BLaER1 treated with 17β-estradiol and CSF1 and Interleukin-3, amounts not matched to agents 10 nM and 100 nM (cell line): ENCODE results near the gene CLEC5A.
A peak's percentile ranks its signal among the peaks of the same experiment; 100 is the strongest.
"Not testable (repeated sequence)": the region's sequence is repeated elsewhere in the genome, so short reads cannot be mapped to it uniquely, and the experiment has no call there.

Experiments
- H3K27ac ChIP-seq, 11 experiments: shearing (Covaris generic); formaldehyde crosslinking; 2 replicates each; pipeline ENCODE4 v1.8.1; 2022
- H3K27me3 ChIP-seq, 11 experiments: shearing (Covaris generic); formaldehyde crosslinking; 2 replicates each; pipeline ENCODE4 v1.8.1; 2022
- H3K36me3 ChIP-seq, 11 experiments: shearing (Covaris generic); formaldehyde crosslinking; 2 replicates each; pipeline ENCODE4 v1.8.1; 2022
- H3K4me1 ChIP-seq, 10 experiments: shearing (Covaris generic); formaldehyde crosslinking; 2 replicates each; pipeline ENCODE4 v1.8.1; 2022
- H3K4me2 ChIP-seq, 11 experiments: shearing (Covaris generic); formaldehyde crosslinking; 2 replicates each; pipeline ENCODE4 v1.8.1; 2022
- H3K4me3 ChIP-seq, 10 experiments: shearing (Covaris generic); formaldehyde crosslinking; 2 replicates each; pipeline ENCODE4 v1.8.1; 2022
- H3K9ac ChIP-seq, 11 experiments: shearing (Covaris generic); formaldehyde crosslinking; 2 replicates each; pipeline ENCODE4 v1.8.1; 2022
- H3K9me3 ChIP-seq, 11 experiments: shearing (Covaris generic); formaldehyde crosslinking; replicated peaks in 1 of 11; 2 replicates each; pipeline ENCODE4 v1.8.1; 2022
- H4K20me1 ChIP-seq, 11 experiments: shearing (Covaris generic); formaldehyde crosslinking; 2 replicates each; pipeline ENCODE4 v1.8.1; 2022
- Cebpa-rat ChIP-seq, 11 experiments: shearing (Covaris generic); IDR thresholded peaks; 2 replicates each; pipeline ENCODE4 v1.8.1; 2022

CLEC5A gene

GRCh38 chr7:141946796-141947195 is at the start of gene CLEC5A:
Gene CLEC5A (minus strand): TSS chr7:141946974. CDS start chr7:141946292, 682 bp downstream.
- Histone ChIP-seq H3K4me2 (peak within 1 kb of the TSS; percentile 11 to 75 (median 68); a peak in 20 of 22 replicates), H3K9me3 (peaks cover 0 to 93% (median 39%) of the 10 kb centered on the region in 11 experiments; a peak in 19 of 22 replicates), H4K20me1 (no peaks in the 10 kb centered on the region), H3K4me3 (peak within 1 kb of the TSS in 7 of 10 experiments; percentile 5 to 52 (median 44); a peak in 12 of 20 replicates), H3K27me3 (no peaks in the 10 kb centered on the region), H3K36me3 (peaks cover 0 to 20% (median 0%) of the 10 kb centered on the region in 11 experiments; a peak in 8 of 22 replicates), H3K9ac (peak within 1 kb of the TSS; percentile 33 to 79 (median 67); a peak in 20 of 22 replicates), H3K4me1 (peaks cover 8 to 94% (median 67%) of the 10 kb centered on the region in 10 experiments; a peak in 19 of 20 replicates), H3K27ac (peak within 1 kb of the TSS; percentile 76 to 98 (median 85))
- TF ChIP-seq Cebpa-rat (IDR thresholded peaks at IDR 0.05): no peak

DNA sequence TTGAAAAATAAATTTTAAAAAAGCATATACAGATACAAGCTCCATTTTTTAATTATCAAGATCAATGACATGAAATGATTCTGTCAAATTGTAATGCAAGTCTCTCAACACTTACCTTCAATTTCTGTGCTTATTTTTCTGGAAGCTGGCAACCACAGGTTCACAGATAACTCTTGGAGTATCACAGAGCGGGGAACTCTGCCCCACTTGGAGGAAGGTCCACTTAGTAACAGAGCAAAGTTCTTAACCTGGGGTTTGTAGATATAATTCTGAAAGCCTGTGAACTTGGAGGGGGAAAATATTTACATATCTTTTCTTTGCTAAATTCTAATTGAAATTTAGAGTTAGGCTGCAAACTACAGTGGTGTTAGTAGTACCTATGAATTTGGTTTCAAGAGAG is 46.6 kb upstream of the CLEC5A start:
- Histone ChIP-seq H3K27ac (no peak overlapping the region), H3K9me3 (peaks cover 0 to 11% (median 0%) of the 10 kb centered on the region in 11 experiments; a peak in 4 of 22 replicates), H3K4me3 (no peak overlapping the region), H3K27me3 (no peaks in the 10 kb centered on the region), H3K9ac (no peak overlapping the region), H3K4me1 (peaks cover 0 to 21% (median 2%) of the 10 kb centered on the region in 10 experiments; a peak in 10 of 20 replicates), H3K36me3 (no peaks in the 10 kb centered on the region), H4K20me1 (no peaks in the 10 kb centered on the region), H3K4me2 (no peak overlapping the region)
- no peak for TF ChIP-seq Cebpa-rat (IDR thresholded peaks at IDR 0.05)

DNA sequence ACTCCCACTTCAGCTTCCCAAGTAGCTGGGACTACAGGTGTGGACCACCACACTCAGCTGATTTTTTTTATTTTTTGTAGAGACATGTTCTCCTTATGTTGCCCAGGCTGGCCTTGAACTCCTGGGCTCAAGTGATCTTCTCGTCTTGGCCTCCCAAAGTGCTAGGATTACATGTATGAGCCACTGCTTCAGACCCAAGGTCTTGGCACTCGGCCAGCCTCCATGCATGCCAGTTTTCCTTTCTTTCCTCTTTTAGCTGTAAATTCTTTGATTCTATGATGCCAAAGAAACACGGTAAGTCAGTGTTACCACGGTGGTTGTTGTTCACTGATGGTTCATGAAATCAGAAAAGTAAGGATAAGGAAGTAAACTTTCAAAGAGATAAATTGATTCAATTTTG is 45.9 kb upstream of the CLEC5A start:
- no peaks in the 10 kb centered on the region for H4K20me1 ChIP-seq
- peaks cover 0 to 21% (median 2%) of the 10 kb centered on the region in 10 experiments; a peak in 10 of 20 replicates for H3K4me1 ChIP-seq
- peaks cover 0 to 5% (median 0%) of the 10 kb centered on the region in 11 experiments; a peak in 3 of 22 replicates for H3K9me3 ChIP-seq
- no peaks in the 10 kb centered on the region for H3K27me3 ChIP-seq
- H3K4me3 ChIP-seq: no peak overlapping the region
- no peaks in the 10 kb centered on the region for H3K36me3 ChIP-seq
- H3K27ac ChIP-seq: no peak overlapping the region
- H3K9ac ChIP-seq: no peak overlapping the region
- no peak for TF ChIP-seq Cebpa-rat (IDR thresholded peaks at IDR 0.05)
- peak overlapping the region in 5 of 11 experiments; percentile 1 to 76 (median 56); a peak in 7 of 22 replicates for H3K4me2 ChIP-seq

GRCh38 chr7:141992156-141992555 is 45.4 kb upstream of the CLEC5A start:
- H3K27ac ChIP-seq: no peak overlapping the region
- no peaks in the 10 kb centered on the region for H3K27me3 ChIP-seq
- peaks cover 0 to 21% (median 2%) of the 10 kb centered on the region in 10 experiments; a peak in 10 of 20 replicates for H3K4me1 ChIP-seq
- H3K4me3 ChIP-seq: no peak overlapping the region
- peak overlapping the region in 5 of 11 experiments; percentile 1 to 76 (median 56); a peak in 8 of 22 replicates for H3K4me2 ChIP-seq
- H3K36me3 ChIP-seq: no peaks in the 10 kb centered on the region
- H4K20me1 ChIP-seq: no peaks in the 10 kb centered on the region
- no peak overlapping the region for H3K9ac ChIP-seq
- no peak for TF ChIP-seq Cebpa-rat (IDR thresholded peaks at IDR 0.05)
- H3K9me3 ChIP-seq: no peaks in the 10 kb centered on the region

GRCh38 chr7:141991140-141991539 is 44.4 kb upstream of the CLEC5A start:
- H3K9ac ChIP-seq: no peak overlapping the region
- H3K27ac ChIP-seq: no peak overlapping the region
- 0 out of 22 replicates have a peak overlapping the region, but pooled peaks of 1 of the 11 experiments have one; percentile 4 for H3K4me2 ChIP-seq
- no peak for TF ChIP-seq Cebpa-rat (IDR thresholded peaks at IDR 0.05)
- H3K27me3 ChIP-seq: no peaks in the 10 kb centered on the region
- H3K36me3 ChIP-seq: no peaks in the 10 kb centered on the region
- H3K4me3 ChIP-seq: no peak overlapping the region
- H4K20me1 ChIP-seq: no peaks in the 10 kb centered on the region
- H3K9me3 ChIP-seq: peaks cover 0 to 5% (median 0%) of the 10 kb centered on the region in 11 experiments; a peak in 3 of 22 replicates
- H3K4me1 ChIP-seq: peaks cover 0 to 21% (median 2%) of the 10 kb centered on the region in 10 experiments; a peak in 10 of 20 replicates

DNA sequence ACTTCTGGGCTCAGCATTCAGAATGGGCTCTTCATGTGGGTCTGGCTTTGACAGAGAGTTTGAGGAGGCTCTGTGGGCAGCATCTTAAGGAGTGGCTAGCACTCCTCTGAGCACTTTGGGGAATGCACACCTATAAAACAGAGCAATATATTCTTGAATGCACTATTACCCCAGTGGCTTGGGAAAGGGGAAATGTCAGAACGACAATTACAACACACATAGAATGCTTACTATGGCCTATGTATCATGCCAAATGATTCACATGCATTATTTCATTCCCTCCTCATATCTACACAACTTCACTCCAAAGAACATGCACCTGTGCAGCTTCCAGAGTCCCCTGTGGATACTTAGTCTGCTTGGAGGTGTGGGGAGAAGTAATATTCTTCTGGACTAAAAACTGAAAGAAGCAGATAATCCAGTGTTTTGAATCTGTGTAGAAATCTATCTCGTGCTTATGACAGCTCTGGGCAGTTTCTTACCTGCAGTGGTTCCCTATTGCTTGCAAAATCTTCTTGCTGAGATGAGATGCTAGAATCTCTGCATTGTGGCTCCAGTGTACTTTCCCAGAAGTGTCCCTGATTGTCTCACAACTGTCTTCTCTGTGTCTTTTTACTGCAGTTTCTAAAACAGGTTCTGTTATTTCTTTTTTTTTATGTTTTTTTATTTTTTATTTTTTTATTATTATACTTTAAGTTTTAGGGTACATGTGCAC is 43.4 kb upstream of the CLEC5A start:
- no peak overlapping the region for H3K4me2 ChIP-seq
- no peaks in the 10 kb centered on the region for H3K27me3 ChIP-seq
- H3K9ac ChIP-seq: no peak overlapping the region
- H3K9me3 ChIP-seq: peaks cover 0 to 8% (median 0%) of the 10 kb centered on the region in 11 experiments; a peak in 3 of 22 replicates
- TF ChIP-seq Cebpa-rat (IDR thresholded peaks at IDR 0.05): no peak
- no peak overlapping the region for H3K4me3 ChIP-seq
- no peaks in the 10 kb centered on the region for H3K36me3 ChIP-seq
- peaks cover 0 to 21% (median 2%) of the 10 kb centered on the region in 10 experiments; a peak in 10 of 20 replicates for H3K4me1 ChIP-seq
- H3K27ac ChIP-seq: no peak overlapping the region
- no peaks in the 10 kb centered on the region for H4K20me1 ChIP-seq

DNA sequence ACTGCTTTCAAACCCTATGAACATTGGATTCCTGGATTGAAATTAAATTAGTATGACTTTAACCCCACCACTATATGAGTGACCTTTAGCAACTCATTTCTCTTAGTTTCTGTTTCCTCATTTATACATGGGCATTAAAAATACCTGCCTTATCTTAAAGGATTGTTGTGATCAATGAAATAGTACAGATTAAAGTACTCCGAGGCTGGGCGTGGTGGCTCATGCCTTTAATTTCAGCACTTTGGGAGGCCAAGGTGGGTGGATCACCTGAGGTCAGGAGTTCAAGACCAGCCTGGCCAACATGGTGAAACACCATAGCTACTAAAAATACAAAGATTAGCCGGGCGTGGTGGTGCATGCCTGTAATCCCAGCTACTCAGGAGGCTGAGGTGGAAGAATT is 41.0 kb upstream of the CLEC5A start:
- not testable (repeated sequence) for H3K27me3 ChIP-seq, H3K27ac ChIP-seq, H3K4me3 ChIP-seq, H3K36me3 ChIP-seq, H4K20me1 ChIP-seq, H3K9me3 ChIP-seq, H3K4me2 ChIP-seq, H3K9ac ChIP-seq
- peaks cover 0 to 20% (median 2%) of the 10 kb centered on the region in 10 experiments; a peak in 10 of 20 replicates for H3K4me1 ChIP-seq

- Histone ChIP-seq H3K27ac (no peak overlapping the region), H3K4me3 (no peak overlapping the region), H4K20me1 (no peaks in the 10 kb centered on the region), H3K4me1 (peaks cover 0 to 11% (median 0%) of the 10 kb centered on the region in 10 experiments; a peak in 7 of 20 replicates), H3K27me3 (no peaks in the 10 kb centered on the region), H3K36me3 (no peaks in the 10 kb centered on the region), H3K9me3 (peaks cover 0 to 8% (median 0%) of the 10 kb centered on the region in 11 experiments; a peak in 4 of 22 replicates), H3K9ac (no peak overlapping the region), H3K4me2 (no peak overlapping the region)
- no peak for TF ChIP-seq Cebpa-rat (IDR thresholded peaks at IDR 0.05)
These were observed 40.1 kb upstream of the CLEC5A start for GRCh38 chr7:141986923-141987322.

DNA sequence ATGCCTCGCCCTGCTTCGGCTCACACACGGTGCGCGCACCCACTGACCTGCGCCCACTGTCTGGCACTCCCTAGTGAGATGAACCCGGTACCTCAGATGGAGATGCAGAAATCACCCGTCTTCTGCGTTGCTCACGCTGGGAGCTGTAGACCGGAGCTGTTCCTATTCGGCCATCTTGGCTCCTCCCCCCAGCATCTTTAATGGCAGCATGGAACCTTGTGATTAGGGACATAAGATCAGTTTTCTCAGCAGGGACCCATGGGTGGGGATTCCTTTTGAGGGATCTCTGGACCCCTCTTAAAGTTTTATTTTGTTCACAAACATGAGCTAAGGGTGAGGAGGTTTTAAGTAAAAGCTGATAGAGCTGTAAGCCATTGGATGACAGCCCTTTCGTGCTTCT is 39.2 kb upstream of the CLEC5A start:
- not testable (repeated sequence) for H3K27ac ChIP-seq, H3K4me2 ChIP-seq, H4K20me1 ChIP-seq, H3K9ac ChIP-seq, H3K36me3 ChIP-seq, H3K27me3 ChIP-seq, H3K4me1 ChIP-seq, H3K4me3 ChIP-seq
- H3K9me3 ChIP-seq: peaks cover 0 to 13% (median 0%) of the 10 kb centered on the region in 11 experiments; a peak in 4 of 22 replicates
